HG03571 (cell line): Measurements from ENCODE around the gene DLG2.
"Not testable (repeated sequence)": the region's sequence is repeated elsewhere in the genome, so short reads cannot be mapped to it uniquely, and the experiment has no call there.

Experiments
- ATAC-seq: cut with Tn5 transposase; IDR thresholded peaks from one replicate; pipeline ENCODE4 v1.9.1; 2021; ENCODE audit not compliant: unreplicated experiment

The DLG2 gene

DNA sequence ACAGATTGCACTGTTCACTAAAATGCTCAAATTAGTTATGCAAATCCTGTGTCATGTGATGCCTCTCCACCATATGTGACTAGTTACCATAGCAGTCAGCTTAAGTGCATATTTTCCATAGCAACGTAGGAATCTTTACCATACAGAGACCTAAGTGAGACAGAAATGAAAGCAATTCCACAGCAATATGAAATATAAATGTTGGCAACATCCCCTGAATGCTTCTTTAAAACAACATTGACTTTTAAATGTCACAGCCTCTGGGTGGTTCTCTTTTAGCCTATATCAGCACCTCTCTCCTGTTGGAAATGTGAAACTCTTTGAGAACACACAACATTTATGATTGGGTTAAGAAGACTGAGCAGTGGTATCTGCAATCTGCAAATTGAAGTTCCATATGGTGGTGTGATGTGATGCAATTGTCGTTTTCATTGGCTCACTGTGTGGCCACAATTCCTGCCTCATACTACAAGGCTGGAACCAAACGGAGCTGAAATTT lies 814.6 kb downstream of the DLG2 start:
- no peak for ATAC-seq

DNA sequence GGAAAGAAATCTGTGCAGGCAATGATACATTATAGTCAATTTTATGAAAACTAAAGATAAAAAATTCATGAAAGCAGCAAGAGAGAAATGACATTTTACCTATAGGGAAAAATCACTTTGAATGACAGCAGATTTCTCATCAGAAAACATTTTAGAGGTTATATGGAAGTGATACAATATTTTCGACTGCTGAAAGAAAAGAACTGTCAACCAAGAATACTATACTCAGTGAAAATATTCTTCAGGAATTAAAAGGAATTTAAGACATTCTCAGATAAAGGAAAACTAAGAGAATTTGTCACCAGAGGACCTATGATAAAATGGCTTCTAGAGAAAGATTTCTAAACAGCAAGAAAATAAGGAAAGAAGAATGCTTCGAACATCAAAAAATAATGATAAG lies 820.8 kb downstream of the DLG2 start:
- no peak for ATAC-seq

DNA sequence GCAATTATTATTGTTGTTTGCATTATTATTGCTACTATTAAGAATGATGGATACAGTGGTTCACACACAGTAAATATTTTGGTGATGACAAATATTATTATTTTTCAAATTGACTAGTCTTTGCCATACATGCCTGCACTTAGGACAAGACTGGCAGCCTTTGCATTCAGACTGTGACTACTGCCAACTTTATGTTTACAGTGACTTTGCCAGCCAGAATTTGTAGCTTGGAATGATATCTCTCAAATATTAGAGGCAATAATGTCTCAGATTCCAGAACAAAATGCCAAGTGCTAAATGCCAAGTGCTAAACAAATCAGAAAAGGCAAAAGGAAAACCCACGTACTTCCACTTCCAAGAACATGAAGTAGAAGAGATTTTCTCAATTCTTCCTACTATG lies 823.1 kb downstream of the DLG2 start:
- no peak for ATAC-seq

DNA sequence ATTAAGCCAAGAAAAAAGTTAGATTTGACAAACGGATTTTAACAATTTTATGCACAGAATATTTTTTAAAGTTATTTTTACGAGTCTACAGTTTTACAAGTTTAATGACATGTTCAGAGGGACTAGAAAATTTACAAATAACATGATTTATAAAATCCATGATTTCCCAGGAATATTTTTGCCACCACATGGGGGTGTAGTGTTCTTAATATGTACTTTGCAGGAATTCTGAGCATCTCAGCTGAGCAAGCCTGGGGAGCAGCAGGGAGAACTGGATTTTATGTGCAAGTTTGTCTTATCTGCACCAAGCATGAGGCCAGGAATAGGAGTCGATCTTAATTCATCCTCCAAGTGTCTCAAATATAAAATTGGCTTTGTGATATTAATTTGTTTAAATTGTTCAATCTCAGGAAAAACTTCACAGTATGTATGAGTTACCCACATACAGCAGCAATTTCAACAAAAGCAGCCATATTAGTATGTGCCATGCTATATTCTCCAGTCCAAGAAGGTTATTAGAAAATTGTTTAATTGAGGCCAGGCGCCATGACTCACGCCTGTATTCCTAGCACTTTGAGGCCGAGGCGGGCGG lies 826.3 kb downstream of the DLG2 start:
- ATAC-seq = no peak

DNA sequence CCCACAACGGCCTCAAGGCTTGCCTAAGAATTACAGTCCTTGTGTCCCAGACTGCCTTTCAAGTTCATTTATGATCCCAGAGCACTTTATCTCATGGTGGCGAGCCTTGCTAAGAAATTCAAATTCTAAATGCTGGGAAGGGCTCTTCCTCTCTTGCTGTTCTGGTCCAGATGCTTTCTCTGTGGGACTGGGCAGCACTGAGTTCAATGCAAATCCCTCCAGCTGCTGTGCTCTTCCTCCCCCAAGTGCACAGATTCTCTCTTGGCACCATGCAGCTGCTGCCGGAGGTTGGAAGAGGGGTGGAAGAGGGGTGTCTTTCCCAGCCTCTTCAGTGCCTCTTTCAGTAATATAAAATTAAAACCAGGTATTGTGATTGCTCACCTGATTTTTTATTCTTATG lies 828.0 kb downstream of the DLG2 start:
- no peak for ATAC-seq

DNA sequence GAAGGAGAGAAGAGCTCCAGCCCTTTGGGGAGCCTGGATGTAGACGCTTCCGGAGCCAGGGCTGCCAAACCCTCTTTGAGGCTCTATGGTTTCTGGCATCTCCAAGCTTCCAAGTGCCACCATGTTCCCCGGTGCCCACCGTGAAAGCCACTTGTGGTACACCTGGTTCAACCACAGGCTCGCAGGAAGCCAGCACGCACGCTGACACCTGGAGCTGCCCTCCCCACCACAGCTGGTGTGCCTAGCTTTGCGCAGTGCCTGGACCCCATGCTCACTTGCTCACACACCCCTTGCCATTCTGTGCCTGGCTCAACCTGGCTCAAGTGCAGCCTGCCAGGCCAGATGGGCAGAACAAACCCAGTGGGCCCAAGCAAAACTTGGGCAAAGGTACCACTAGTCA lies 831.4 kb downstream of the DLG2 start:
- ATAC-seq = no peak

DNA sequence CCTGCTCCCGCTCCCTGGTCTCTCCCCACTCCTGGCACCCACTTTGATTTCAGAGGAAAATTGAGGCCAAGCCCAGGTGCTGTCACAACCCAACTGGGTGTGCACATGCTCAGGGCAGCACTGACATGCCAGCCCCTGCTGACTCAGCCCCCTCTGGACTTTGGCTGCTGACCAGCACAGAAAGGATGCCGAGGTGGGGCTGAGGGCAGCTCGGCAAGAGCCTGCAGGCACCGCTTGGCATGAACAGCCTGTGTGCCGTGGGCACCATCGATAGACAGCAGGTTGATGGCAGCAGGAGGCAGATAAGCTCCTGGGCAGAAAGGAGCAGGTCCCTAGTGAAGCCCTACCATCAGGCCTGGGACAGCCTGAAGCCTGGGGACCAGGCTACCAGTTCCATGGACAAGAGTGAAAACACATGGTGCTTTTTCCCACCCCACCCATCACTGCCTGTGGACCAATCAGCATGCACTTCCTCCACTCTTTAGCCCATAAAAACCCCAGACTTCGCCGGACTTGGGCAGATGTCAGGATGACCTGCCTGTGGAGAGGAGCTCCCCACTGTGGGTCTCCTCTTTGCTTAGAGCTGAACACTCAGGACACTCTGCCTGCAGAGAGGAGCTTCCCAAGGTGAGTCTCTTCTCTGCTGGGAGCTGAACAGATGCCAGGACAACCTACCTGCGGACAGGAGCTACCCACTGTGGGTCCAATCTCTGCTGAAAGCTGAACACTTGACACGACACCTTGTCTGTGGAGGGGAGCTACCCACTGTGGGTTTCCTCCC lies 832.3 kb downstream of the DLG2 start:
- ATAC-seq = no peak

DNA sequence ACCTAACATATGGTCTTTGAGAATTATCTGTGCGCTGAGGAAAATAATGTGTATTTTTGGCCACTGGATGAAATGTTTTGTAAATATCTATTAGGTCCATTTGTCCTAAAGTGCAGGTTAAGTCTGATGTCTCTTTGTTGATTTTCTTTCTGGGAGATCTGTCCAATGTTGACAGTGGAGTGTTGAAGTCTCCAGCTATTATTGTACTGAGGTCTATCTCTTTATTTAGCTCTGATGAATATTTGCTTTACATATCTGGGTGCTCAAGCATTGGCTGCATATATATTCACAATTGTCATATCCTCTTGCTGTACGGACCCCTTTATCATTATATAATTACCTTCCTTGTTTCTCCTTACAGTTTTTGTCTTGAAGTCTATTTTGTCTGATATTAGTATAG lies 833.8 kb downstream of the DLG2 start:
- ATAC-seq = no peak

DNA sequence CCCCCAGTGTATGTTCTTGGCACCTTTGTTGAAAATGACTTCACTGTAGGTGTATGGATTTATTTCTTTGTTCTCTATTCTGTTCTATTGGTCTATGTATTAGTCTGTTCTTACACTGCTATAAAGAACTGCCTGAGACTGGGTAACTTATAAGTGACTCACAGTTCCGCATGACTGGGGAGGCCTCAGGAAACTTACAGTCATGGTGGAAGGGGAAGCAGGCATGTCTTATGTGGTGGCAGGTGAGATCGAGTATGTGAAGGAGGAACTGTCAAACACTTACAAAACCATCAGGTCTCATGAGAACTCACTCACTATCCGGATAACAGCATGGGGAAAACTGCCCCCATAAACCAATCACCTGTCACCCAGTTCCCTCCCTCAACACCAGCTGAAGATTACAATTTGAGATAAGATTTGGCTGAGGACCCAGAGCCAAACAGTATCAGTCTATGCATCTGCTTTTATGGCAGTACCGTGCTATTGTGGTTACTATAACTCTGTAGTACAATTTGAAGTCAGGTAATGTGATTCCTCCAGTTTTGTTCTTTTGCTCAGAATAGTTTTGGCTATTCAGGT lies 836.2 kb downstream of the DLG2 start:
- ATAC-seq = no peak

DNA sequence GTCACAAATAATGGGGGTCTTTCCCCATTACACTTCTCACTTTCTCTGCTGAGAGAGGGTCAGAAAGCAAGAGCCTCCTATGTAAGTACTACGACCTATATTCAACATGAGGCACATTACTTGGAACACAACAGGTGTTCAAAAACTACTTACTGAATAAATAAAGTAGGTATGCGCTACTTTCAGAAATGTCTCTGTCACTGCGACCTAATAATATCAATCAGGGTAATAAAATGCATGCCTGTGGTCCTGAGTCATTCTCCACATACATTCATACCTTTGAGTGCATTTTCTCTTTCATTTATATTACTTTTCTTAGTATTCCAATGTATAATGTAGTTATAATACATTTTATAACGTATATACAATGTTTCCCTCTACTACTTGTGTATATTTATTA lies 838.9 kb downstream of the DLG2 start:
- no peak for ATAC-seq

DNA sequence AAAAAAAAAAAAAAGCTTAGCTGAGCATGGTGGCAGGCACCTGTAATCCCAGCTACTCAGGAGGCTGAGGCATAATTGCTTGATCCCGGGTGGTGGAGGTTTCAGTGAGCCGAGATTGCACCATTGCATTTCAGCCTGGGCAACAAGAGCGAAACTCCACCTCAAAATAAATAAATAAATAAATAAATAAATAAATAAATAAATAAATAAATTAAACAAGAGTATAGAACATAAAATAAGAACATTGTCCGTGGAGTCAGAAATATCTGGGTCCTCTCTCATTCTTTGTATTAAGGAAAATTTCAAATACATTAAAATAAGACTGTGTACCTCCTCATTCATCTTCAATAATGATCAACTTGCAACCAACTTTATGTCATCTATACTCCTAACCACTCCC lies 843.0 kb downstream of the DLG2 start:
- ATAC-seq = not testable (repeated sequence)

DNA sequence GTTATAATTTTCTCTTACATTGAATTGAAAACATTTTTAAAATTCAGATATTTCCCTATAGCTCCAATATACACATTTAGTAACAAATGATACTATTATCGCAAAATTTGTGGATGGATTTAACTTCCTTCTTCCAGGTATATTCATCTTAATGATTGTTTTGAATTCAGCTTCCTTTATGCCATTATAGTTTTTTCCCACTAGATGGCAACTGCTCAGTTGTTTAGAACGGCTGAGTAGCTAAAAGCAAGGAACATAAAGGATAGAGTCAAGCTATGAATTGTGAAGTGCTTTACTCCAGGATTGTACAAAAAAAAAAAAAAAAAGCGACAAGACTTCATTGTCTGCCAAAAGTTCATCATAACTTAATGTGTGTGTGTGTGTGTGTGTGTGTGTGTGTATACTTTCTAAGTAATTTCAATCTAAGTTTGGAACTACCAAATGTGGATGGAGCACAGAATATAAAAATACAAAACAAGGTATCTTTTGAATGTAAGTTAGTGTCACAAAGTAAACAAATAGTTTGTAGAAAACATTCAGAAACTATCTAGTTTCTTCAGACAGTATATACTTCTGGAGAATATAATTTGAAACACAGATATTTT lies 846.4 kb downstream of the DLG2 start:
- no peak for ATAC-seq

DNA sequence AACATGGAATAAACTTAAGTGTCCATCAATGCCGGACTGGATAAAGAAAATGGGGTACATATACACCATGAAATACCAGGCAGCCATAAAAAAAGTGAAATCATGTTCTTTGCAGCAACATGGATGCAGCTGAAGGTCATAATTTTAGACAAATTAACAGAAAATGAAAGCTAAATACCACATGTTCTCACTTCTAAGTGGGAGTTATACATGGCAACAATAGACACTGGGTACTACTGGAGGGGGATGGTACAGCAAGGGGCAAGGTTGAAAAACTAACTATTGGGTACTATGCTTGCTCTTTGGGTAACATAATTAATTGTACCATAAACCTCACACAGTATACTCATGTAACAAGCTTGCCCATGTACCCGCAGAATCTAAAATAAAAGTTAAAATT lies 851.6 kb downstream of the DLG2 start:
- ATAC-seq = no peak

DNA sequence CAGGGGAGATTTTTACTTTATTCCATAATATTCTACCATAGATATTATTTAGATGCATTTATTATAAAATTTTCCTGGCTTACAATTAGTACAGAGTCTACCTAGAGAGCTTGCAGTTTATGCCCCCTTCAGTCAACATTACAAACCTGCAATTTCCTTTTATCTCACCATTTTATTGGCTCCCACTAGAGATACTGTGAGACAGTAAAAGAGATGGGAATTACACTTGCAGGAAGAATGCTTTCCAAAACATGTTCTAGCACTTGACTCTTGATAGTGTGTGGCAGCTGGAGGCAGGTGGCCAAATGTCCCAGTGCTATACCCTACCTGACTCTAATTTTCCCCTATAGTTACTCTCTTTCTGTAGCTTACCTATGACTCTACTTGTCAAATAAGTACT lies 863.2 kb downstream of the DLG2 start:
- ATAC-seq = no peak

DNA sequence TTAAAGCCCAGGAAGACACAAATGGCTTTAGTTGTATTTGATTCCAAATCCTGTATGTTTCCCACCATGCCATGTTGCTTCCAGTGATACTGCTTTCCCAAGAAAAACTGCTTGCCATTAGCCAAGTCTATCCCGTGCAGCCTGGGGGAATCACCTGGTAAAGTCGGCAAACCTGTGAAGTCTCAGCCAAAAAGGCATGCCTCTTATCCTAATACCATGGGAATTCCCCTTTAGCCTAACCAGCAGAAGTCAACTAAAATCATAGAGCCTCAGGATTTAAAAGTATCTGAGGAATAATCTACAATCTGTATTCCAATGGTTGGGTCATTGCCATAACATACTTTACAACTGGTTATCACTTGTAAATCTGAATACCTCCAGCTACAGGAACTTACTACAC lies 869.4 kb downstream of the DLG2 start:
- no peak for ATAC-seq

DNA sequence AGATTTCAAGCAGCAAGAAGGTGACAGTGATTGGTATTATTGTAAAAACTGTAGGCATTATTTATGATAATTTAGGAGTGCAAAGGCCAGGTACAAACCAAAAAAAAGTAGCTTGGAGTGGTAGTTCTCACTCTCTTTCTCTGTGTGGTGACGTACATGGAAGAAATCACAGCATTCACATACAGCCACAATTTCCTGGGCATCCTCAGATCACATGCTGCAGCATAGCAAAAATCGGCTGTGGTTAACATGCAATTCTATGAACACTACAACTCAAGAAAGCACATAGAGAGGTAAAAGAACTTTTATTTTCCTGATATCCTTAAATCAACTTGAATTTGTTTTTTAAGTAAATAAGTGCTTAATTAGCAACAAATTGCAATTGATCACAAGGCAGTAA lies 875.8 kb downstream of the DLG2 start:
- no peak for ATAC-seq

DNA sequence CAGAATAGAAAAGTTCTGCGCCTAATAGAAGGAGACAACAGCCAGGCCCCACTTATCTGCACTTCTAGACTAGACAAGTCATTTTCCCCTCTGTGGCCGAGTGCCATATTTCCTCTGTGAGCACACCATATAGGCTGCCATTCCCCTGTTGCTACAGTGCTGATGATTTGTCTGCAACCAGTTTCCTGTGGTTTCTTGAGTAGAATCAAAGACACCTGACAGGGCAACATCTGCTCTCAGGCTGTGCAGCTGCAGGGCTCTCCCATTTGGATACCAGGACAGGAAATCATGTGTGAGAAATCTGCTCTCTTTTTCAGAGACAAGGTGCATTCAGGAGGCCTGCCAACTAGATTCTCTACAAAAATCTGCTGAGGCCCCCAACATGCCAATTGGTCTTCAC lies 879.3 kb downstream of the DLG2 start:
- no peak for ATAC-seq

DNA sequence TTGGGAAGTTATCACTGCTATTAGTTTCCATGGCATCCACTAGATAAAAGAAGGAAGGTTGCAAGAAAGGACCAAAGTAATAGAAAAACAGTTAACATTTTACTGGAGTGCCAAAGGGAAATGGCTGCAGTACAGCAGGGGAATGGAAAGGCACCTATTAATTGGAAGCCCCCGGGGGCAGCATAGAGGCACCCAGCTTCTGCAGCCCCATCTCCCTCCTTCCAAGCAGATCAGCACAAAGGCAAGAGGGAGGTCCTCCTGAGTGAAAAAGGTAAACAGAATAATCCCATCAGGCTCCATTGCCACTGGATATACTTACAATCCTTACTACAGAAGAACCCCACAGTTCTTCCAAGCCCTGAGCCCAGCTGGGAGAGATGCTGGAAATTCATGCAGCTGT lies 887.1 kb downstream of the DLG2 start:
- ATAC-seq = no peak

DNA sequence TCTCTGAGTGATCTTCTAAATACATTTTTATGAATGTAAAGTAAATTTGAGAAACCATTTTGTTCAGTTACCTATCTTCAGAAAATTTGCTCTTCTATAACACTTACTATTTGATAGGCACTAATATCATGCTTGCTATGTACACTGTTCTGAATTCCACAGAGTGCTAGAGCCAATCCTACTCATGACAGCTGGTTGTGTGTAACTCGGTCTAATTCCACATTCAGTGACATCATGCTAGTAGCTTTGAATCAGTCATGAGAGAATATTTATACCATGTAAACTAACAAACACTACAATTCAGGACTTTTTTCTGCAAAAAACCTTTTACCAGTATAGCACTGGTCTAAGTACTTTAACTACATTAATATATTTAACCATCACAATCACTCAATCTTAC lies 902.9 kb downstream of the DLG2 start:
- ATAC-seq = no peak

DNA sequence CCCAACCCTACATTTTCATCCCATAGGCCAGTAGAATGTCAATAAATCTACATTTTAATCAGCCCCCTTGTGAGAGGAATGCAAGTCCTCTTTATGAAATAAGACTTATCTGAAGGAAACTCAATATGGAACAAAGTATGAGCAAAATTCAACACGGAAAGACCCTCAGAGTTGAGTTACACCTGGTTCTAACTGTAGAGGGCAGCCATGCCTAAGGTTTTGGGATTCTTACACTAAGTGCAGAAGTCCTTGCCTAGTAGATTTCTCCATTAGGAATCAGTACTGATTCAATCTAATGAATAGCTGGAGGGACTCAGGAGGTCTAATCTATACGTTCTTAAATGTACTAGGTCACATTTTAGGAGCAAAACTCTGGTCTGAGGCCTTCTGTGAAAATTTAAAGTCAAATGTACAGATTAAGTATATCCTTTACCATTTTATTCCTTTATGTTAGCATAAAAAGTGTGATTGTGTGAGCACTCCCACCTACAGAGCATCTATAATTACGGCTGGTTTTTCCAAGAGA lies 904.5 kb downstream of the DLG2 start:
- no peak for ATAC-seq

DNA sequence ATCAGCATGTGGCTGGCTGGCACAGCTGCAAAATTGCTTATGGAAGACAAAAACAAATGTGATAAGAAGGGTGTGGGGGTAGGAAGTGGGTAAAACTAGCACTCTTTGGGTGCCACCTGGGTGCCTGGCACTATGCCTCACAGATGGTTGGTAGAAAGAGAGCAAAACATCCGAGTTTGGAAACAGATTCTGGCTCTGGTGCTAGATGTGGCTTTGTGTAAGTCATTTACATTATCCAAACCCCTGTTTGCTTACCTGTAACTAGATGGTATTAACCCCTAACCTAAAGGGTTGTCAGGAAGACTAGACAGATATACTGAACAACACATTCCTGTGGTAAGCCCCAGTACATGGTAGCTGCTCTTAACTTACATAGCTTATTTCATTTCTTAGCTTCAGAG lies 905.6 kb downstream of the DLG2 start:
- no peak for ATAC-seq
